ENCODE data around the gene CALU. TPM values are rescaled to one million over a fixed set of nuclear protein-coding genes. Genes with fewer than 3 reads are reported as not detected.
A peak's percentile ranks its signal among the peaks of the same experiment; 100 is the strongest.

Gene CALU
- total and polyA plus RNA-seq, 2 experiments from 2014 or later: 1,589 to 1,706 TPM

DNA sequence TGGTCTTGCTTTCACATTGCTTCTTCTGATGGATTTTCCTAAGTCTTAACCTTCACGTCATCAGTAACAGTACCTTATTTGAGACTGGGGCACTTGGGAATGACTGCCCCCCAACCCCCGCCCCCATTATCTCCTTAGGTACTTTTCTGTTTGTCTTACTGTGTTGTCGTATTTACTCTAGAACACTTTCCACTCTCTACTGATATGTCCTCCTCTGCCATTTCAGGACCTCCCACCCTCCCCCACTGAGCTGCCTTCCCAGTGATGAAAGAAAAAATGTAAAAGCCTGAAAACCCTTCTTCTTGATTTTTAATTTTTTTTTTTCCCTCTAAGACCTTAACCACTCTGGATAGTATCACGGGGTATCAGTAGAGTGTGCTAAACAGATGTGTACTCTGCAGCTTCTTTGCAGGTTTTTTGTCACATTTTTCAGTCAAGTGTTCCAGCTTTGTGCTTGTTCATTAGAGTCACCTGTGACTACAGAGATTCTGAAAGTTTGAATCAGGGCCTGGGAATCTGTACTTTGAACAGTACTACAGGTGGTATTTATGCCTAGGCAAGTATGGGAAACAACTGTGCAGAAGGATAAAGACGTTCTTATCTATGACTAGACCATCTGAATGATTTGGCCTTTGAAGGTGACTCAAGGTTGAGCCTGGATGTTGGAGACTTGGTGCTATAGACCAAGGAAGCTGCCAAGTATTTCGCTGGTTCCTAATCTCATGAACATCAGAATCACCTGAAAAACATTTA is 8.3 kb downstream of the CALU start:
- 58 to 65% methylated on average over 6 of the region's 6 CpGs for WGBS, 2 experiments (ENCODE audit: low coverage in 1 of 2, low lambda C conversion rate in 2 of 2, missing lambda C conversion rate in 2 of 2)
- DNase-seq: peak; percentile 32
- Histone ChIP-seq H2AFZ (no peak overlapping the region), H3K36me3 (ENCODE audit: low read depth) (peaks cover 59% of the 10 kb centered on the region), H4K20me1 (ENCODE audit: insufficient read depth) (peaks cover 46% of the 10 kb centered on the region), H3K9me2 (ENCODE audit: insufficient read depth) (no peaks in the 10 kb centered on the region), H3K9ac (no peak overlapping the region), H3K4me2 (ENCODE audit: unreplicated experiment) (peak overlapping the region; percentile 50), H3K79me2 (ENCODE audit: insufficient read depth) (peaks cover 100% of the 10 kb centered on the region), H3K4me3 (no peak overlapping the region; the same call in 1 of the 2 replicates), H3F3A (ENCODE audit: insufficient read depth) (peaks cover 84% of the 10 kb centered on the region), H3K4me1 (ENCODE audit: insufficient read depth) (peaks cover 59% of the 10 kb centered on the region), H3K9me3 (ENCODE audit: low read depth) (no peaks in the 10 kb centered on the region), H3K27ac (peak overlapping the region; percentile 11), H3K27me3 (replicated peaks; ENCODE audit: insufficient read depth) (no peaks in the 10 kb centered on the region)
- TF ChIP-seq EZH2phosphoT487 (IDR thresholded peaks at IDR 0.05; ENCODE audit: insufficient read depth, low read depth): no peak
- TF ChIP-seq EZH2 (IDR thresholded peaks at IDR 0.05; ENCODE audit: insufficient read depth, poor library complexity, severe bottlenecking): no peak
- in situ Hi-C loops (cut with MboI): no loop called here

DNA sequence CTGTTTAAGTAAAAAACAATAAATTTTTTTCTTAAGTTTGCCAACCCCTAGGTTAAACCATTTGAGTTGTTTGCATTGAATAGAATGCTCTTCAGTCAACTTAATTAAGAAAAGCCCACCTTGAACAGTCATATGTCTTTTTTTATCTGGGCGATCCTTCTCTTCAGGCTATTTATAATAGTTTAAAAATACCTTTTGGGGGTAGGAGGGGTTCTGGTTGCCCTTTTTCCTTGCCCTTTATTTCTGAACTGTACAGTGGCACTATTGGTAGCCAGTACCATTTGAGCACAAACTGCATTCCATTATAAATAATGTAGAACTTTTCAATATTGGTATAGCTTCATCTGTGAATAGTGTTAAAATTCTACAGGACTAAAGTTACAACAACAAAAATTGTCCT is 13.1 kb downstream of the CALU start:
- H3K4me1 ChIP-seq (ENCODE audit: insufficient read depth): peaks cover 67% of the 10 kb centered on the region
- H3K9ac ChIP-seq: no peak overlapping the region
- TF ChIP-seq EZH2 (IDR thresholded peaks at IDR 0.05; ENCODE audit: insufficient read depth, poor library complexity, severe bottlenecking): no peak
- no peak for TF ChIP-seq EZH2phosphoT487 (IDR thresholded peaks at IDR 0.05; ENCODE audit: insufficient read depth, low read depth)
- peaks cover 77% of the 10 kb centered on the region for H3K36me3 ChIP-seq (ENCODE audit: low read depth)
- peaks cover 90% of the 10 kb centered on the region for H3K79me2 ChIP-seq (ENCODE audit: insufficient read depth)
- H3K27ac ChIP-seq: no peak overlapping the region
- H3K9me2 ChIP-seq (ENCODE audit: insufficient read depth): no peaks in the 10 kb centered on the region
- no peaks in the 10 kb centered on the region for H3K27me3 ChIP-seq (replicated peaks; ENCODE audit: insufficient read depth)
- WGBS, 2 experiments (ENCODE audit: low coverage in 1 of 2, low lambda C conversion rate in 2 of 2, missing lambda C conversion rate in 2 of 2): 97 to 100% methylated on average over 1 of the region's 1 CpG
- H3K9me3 ChIP-seq (ENCODE audit: low read depth): no peaks in the 10 kb centered on the region
- peaks cover 18% of the 10 kb centered on the region for H4K20me1 ChIP-seq (ENCODE audit: insufficient read depth)
- in situ Hi-C loops (cut with MboI): no loop called here
- H3F3A ChIP-seq (ENCODE audit: insufficient read depth): peaks cover 91% of the 10 kb centered on the region
- H3K4me3 ChIP-seq: no peak overlapping the region
- H2AFZ ChIP-seq: no peak overlapping the region
- no peak overlapping the region for H3K4me2 ChIP-seq (ENCODE audit: unreplicated experiment)
- DNase-seq: no peak

DNA sequence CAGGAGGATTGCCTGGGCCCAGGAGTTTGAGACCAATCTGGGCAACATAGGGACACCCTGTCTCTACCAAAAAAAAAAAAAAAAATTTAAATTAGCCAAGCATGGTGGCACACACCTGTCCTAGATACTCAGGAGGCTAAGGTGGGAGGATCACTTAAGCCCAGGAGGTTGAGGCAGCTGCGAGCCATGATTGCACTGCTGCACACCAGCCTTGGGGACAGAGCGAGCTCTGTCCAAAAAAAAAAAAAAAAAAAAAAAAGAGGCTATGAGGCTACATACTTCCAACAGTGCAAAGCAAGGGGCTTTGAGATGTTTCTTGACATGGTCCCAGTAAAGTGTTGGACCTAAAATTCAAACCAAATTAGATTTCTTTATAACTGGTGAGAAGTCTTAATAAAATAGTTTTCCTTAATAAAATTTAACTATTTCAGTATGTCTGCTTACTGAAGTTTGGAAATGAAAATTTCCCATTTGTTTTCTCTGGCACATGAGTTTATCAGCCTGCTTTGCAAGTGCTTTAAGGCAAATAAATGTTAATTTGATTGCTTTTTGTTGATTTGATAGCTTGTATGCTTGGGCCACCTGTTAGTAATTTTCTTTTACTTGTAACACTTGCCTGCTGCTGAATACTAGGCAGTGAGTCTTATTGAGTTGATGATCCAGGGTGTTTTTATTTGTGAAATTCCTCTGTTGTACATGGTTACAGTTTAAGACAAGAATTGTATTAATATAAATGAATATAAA is 16.1 kb downstream of the CALU start:
- Histone ChIP-seq H3K9me2 (ENCODE audit: insufficient read depth) (no peaks in the 10 kb centered on the region), H3K36me3 (ENCODE audit: low read depth) (peaks cover 80% of the 10 kb centered on the region), H3K9me3 (ENCODE audit: low read depth) (no peaks in the 10 kb centered on the region), H3K9ac (peak overlapping the region; percentile 46), H3K79me2 (ENCODE audit: insufficient read depth) (peaks cover 90% of the 10 kb centered on the region), H3K27me3 (replicated peaks; ENCODE audit: insufficient read depth) (no peaks in the 10 kb centered on the region), H3F3A (ENCODE audit: insufficient read depth) (peaks cover 91% of the 10 kb centered on the region), H3K4me1 (ENCODE audit: insufficient read depth) (peaks cover 66% of the 10 kb centered on the region), H4K20me1 (ENCODE audit: insufficient read depth) (no peaks in the 10 kb centered on the region; the same call in 1 of the 2 replicates), H2AFZ (no peak overlapping the region), H3K27ac (peak overlapping the region; percentile 87), H3K4me3 (peak overlapping the region; percentile 36), H3K4me2 (ENCODE audit: unreplicated experiment) (peak overlapping the region; percentile 74)
- 64 to 72% methylated on average over 2 of the region's 2 CpGs for WGBS, 2 experiments (ENCODE audit: low coverage in 1 of 2, low lambda C conversion rate in 2 of 2, missing lambda C conversion rate in 2 of 2)
- in situ Hi-C loops (cut with MboI): no loop called here
- no peak for DNase-seq
- no peak for TF ChIP-seq EZH2phosphoT487 (IDR thresholded peaks at IDR 0.05; ENCODE audit: insufficient read depth, low read depth)
- no peak for TF ChIP-seq EZH2 (IDR thresholded peaks at IDR 0.05; ENCODE audit: insufficient read depth, poor library complexity, severe bottlenecking)

DNA sequence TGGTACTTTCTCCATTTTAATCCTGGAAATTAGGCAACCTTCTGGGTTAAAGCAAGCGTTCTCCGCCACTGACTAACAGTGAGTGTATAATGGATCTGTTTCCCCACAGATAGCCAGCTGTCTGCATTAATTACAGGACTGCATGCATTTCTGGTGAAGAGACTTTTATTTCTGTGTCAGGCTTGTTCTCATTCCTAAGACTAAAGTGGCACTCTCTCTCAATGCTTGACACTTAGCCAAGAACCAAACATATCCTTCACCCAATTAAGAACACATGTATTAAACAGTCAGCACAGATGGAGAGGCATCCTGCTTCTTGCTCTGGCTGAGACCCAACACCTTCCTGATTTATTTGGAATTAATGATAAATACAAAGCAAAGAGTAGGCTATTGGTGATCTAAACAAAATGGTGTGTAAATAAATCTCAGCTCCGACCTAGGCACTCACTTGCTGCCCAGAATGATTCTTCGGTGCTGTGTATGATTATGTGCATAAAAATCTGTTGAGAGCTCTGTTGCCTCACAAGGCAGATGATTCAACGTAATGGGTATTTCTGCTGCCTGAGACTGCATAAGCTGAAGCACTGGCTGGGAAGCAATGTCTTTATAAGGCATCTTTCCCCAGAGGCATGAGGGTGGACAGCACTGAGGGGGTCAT is 16.8 kb downstream of the CALU start:
- peak; percentile 98 for DNase-seq
- Histone ChIP-seq H3K27ac (peak overlapping the region; percentile 87), H3K36me3 (ENCODE audit: low read depth) (peaks cover 80% of the 10 kb centered on the region), H3K79me2 (ENCODE audit: insufficient read depth) (peaks cover 90% of the 10 kb centered on the region), H3F3A (ENCODE audit: insufficient read depth) (peaks cover 89% of the 10 kb centered on the region), H3K9me2 (ENCODE audit: insufficient read depth) (no peaks in the 10 kb centered on the region), H3K4me3 (peak overlapping the region; percentile 53), H3K9me3 (ENCODE audit: low read depth) (no peaks in the 10 kb centered on the region), H3K4me2 (ENCODE audit: unreplicated experiment) (peak overlapping the region; percentile 73), H3K9ac (peak overlapping the region; percentile 31; the same call in 1 of the 2 replicates), H3K4me1 (ENCODE audit: insufficient read depth) (peaks cover 66% of the 10 kb centered on the region), H3K27me3 (replicated peaks; ENCODE audit: insufficient read depth) (no peaks in the 10 kb centered on the region), H4K20me1 (ENCODE audit: insufficient read depth) (no peaks in the 10 kb centered on the region; the same call in 1 of the 2 replicates), H2AFZ (no peak overlapping the region)
- in situ Hi-C loops (cut with MboI): no loop called here
- TF ChIP-seq EZH2 (IDR thresholded peaks at IDR 0.05; ENCODE audit: insufficient read depth, poor library complexity, severe bottlenecking): no peak
- peak; percentile 99 for TF ChIP-seq EZH2phosphoT487 (IDR thresholded peaks at IDR 0.05; ENCODE audit: insufficient read depth, low read depth)
- 1% methylated on average over 5 of the region's 5 CpGs for WGBS, 2 experiments (ENCODE audit: low coverage in 1 of 2, low lambda C conversion rate in 2 of 2, missing lambda C conversion rate in 2 of 2)

Measured in GM23248 (cell line).